Measurements from ENCODE around the gene SAMMSON.

DNA sequence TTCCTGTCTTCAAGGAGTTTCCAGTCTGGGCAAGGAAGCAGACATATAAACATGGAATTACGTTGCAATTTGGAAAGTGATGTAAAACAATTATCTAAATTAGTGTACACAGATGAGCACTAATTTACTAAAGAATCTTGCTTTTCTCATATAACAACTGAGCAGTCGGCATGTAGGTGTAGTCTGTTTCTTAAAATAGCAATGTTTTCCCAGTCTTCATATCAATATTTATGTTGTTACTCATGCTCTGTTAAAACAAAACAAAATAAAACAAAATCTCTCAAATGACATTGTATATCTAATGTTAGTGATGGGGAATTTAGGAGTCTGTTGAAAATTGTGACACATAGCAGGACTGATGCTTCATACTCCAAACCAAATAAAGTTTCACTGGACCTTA, 75.6 kb downstream of the SAMMSON start:
- TF ChIP-seq, protein P1, sequence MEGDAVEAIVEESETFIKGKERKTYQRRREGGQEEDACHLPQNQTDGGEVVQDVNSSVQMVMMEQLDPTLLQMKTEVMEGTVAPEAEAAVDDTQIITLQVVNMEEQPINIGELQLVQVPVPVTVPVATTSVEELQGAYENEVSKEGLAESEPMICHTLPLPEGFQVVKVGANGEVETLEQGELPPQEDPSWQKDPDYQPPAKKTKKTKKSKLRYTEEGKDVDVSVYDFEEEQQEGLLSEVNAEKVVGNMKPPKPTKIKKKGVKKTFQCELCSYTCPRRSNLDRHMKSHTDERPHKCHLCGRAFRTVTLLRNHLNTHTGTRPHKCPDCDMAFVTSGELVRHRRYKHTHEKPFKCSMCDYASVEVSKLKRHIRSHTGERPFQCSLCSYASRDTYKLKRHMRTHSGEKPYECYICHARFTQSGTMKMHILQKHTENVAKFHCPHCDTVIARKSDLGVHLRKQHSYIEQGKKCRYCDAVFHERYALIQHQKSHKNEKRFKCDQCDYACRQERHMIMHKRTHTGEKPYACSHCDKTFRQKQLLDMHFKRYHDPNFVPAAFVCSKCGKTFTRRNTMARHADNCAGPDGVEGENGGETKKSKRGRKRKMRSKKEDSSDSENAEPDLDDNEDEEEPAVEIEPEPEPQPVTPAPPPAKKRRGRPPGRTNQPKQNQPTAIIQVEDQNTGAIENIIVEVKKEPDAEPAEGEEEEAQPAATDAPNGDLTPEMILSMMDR (IDR thresholded peaks at IDR 0.05; ENCODE audit: low read depth, low read length) = no peak
- TF ChIP-seq EZH2phosphoT487 (IDR thresholded peaks at IDR 0.05; ENCODE audit: low read depth) = no peak

Measured in OCI-LY3 (cell line).